ENCODE results near the gene CSTF2T.

The CSTF2T gene

DNA sequence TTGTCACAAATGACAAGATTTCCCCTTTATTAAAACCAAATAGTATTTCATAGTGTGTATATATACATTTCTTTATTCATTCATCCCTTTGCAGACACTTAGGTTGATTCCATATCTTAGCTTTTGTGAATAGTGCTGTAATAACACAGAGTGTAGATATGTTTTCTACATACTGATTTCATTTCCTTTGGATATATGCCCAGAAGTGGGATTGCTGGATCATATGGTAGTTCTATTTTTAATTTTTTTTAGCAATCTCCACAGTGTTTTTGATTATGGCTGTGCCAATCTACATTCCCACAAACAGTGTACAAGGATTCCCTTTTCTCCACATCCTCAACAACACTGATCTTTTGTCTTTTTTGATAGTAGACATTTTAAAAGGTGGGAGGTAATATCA lies 46.4 kb downstream of the CSTF2T start:
- H3K4me2 ChIP-seq (ENCODE audit: low read length) = no peak overlapping the region

DNA sequence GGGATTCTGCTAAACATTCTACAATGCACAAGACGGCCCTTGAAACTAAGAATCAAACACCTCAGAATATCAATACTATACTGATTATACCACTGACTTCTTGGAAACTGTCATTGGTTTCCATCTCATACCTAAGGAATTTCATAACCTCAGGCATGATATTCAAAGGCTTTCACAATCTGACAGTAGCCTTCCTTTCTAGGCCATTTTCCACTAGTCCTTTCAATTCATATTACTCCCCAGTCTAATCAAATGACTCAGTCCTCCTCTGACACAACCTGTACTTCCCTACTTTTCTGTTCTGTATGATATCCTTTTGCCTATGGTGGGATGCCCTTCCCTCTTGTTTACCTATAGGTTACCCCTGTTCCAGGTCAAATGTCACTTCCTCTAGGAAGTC lies 48.3 kb downstream of the CSTF2T start:
- no peaks in the 10 kb centered on the region for H4K20me1 ChIP-seq (ENCODE audit: insufficient read depth, low read length)
- no peaks in the 10 kb centered on the region for H3K27me3 ChIP-seq (ENCODE audit: low read depth, low read length)
- H3K36me3 ChIP-seq (replicated peaks; ENCODE audit: low read depth, low read length) = no peaks in the 10 kb centered on the region
- TF ChIP-seq EZH2phosphoT487 (IDR thresholded peaks at IDR 0.05; ENCODE audit: low read depth) = no peak
- TF ChIP-seq, protein P1, sequence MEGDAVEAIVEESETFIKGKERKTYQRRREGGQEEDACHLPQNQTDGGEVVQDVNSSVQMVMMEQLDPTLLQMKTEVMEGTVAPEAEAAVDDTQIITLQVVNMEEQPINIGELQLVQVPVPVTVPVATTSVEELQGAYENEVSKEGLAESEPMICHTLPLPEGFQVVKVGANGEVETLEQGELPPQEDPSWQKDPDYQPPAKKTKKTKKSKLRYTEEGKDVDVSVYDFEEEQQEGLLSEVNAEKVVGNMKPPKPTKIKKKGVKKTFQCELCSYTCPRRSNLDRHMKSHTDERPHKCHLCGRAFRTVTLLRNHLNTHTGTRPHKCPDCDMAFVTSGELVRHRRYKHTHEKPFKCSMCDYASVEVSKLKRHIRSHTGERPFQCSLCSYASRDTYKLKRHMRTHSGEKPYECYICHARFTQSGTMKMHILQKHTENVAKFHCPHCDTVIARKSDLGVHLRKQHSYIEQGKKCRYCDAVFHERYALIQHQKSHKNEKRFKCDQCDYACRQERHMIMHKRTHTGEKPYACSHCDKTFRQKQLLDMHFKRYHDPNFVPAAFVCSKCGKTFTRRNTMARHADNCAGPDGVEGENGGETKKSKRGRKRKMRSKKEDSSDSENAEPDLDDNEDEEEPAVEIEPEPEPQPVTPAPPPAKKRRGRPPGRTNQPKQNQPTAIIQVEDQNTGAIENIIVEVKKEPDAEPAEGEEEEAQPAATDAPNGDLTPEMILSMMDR (IDR thresholded peaks at IDR 0.05; ENCODE audit: low read depth, low read length) = no peak
- H3K4me2 ChIP-seq (ENCODE audit: low read length) = no peak overlapping the region
- no peaks in the 10 kb centered on the region for H3K79me2 ChIP-seq (ENCODE audit: low read length)
- no peak overlapping the region for H3K4me3 ChIP-seq (ENCODE audit: low read length)
- H3K9ac ChIP-seq (ENCODE audit: low read length) = no peak overlapping the region
- no peaks in the 10 kb centered on the region for H3K4me1 ChIP-seq (ENCODE audit: low read length)
- no peak overlapping the region for H2AFZ ChIP-seq (ENCODE audit: low read depth, low read length)
- H3K9me3 ChIP-seq (ENCODE audit: insufficient read depth, low read length) = no peaks in the 10 kb centered on the region
- H3K27ac ChIP-seq (ENCODE audit: low read length) = no peak overlapping the region

More for the DNA sequence above, 46.4 kb downstream of the CSTF2T start:
- Histone ChIP-seq H2AFZ (ENCODE audit: low read depth, low read length) (no peak overlapping the region), H4K20me1 (ENCODE audit: insufficient read depth, low read length) (no peaks in the 10 kb centered on the region), H3K4me3 (ENCODE audit: low read length) (no peak overlapping the region), H3K9me3 (ENCODE audit: insufficient read depth, low read length) (no peaks in the 10 kb centered on the region), H3K79me2 (ENCODE audit: low read length) (no peaks in the 10 kb centered on the region), H3K27ac (ENCODE audit: low read length) (no peak overlapping the region), H3K4me1 (ENCODE audit: low read length) (no peaks in the 10 kb centered on the region), H3K27me3 (ENCODE audit: low read depth, low read length) (no peaks in the 10 kb centered on the region), H3K36me3 (replicated peaks; ENCODE audit: low read depth, low read length) (no peaks in the 10 kb centered on the region), H3K9ac (ENCODE audit: low read length) (no peak overlapping the region)
- TF ChIP-seq, protein P1 (IDR thresholded peaks at IDR 0.05; ENCODE audit: low read depth, low read length) = no peak
- no peak for TF ChIP-seq EZH2phosphoT487 (IDR thresholded peaks at IDR 0.05; ENCODE audit: low read depth)

DNA sequence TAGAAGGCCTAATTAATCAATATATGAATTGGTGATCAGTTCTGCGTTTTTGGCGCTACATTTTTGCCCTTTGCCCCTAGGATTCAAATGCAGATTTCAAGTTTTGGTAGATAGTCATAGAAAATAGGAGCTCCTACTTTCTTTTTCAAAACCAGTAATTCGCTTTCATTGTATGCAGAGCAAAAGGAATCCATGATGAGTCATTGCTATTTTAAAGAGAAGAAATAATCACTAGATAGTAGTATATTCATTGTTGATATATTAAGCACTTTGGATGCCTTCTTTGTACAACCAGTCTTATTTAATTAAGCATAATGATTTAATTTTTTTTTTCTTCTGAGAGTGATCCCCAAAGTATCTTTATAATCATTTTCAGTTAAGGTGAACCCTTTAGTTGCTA lies 50.3 kb downstream of the CSTF2T start:
- Histone ChIP-seq H3K4me2 (ENCODE audit: low read length) (no peak overlapping the region), H3K4me1 (ENCODE audit: low read length) (no peaks in the 10 kb centered on the region), H4K20me1 (ENCODE audit: insufficient read depth, low read length) (no peaks in the 10 kb centered on the region), H3K4me3 (ENCODE audit: low read length) (no peak overlapping the region), H3K36me3 (replicated peaks; ENCODE audit: low read depth, low read length) (no peaks in the 10 kb centered on the region), H3K9me3 (ENCODE audit: insufficient read depth, low read length) (no peaks in the 10 kb centered on the region), H3K27me3 (ENCODE audit: low read depth, low read length) (no peaks in the 10 kb centered on the region), H3K79me2 (ENCODE audit: low read length) (no peaks in the 10 kb centered on the region), H2AFZ (ENCODE audit: low read depth, low read length) (no peak overlapping the region), H3K27ac (ENCODE audit: low read length) (no peak overlapping the region), H3K9ac (ENCODE audit: low read length) (no peak overlapping the region)
- no peak for TF ChIP-seq EZH2phosphoT487 (IDR thresholded peaks at IDR 0.05; ENCODE audit: low read depth)
- TF ChIP-seq, protein P1 (IDR thresholded peaks at IDR 0.05; ENCODE audit: low read depth, low read length) = no peak
